Natural killer cell (primary cell): ENCODE results near the gene KCTD17. TPM values are rescaled to one million over a fixed set of nuclear protein-coding genes. Genes with fewer than 3 reads are reported as not detected.

Source experiments
- ATAC-seq, 3 donors: fragments of 150-1000 bp in 2 of 3; fragments of 200-7000 bp in 1 of 3; cut with Tn5 transposase; 1 replicate in 1 of 3; 2 replicates in 2 of 3; pipeline ENCODE4 v1.10.0; 2021; ENCODE audit warnings: mild to moderate bottlenecking in 2 of 3, moderate library complexity in 2 of 3
- DNase-seq, 2 donors: peaks; one replicate each; pipeline versions ENCODE4 v3.0.0 to v3.0.0-alpha.2; 2013 to 2021; ENCODE audit warnings: mixed read lengths in 1 of 2
- H3K27ac ChIP-seq: one replicate; pipeline ENCODE4 v1.5.1; 2013; ENCODE audit warnings: mild to moderate bottlenecking, low read length
- H3K27me3 ChIP-seq: one replicate; pipeline ENCODE4 v1.6.1; 2013; ENCODE audit warnings: low read length; ENCODE audit not compliant: control insufficient read depth, insufficient read depth
- H3K36me3 ChIP-seq: one replicate; pipeline ENCODE4 v1.6.1; 2013; ENCODE audit warnings: low read length; ENCODE audit not compliant: control insufficient read depth, insufficient read depth
- H3K4me1 ChIP-seq: one replicate; pipeline ENCODE4 v1.6.1; 2013; ENCODE audit warnings: low read length; ENCODE audit not compliant: control insufficient read depth, insufficient read depth
- H3K4me3 ChIP-seq: one replicate; pipeline ENCODE4 v1.5.1; 2013; ENCODE audit warnings: low read length
- H3K9me3 ChIP-seq: one replicate; pipeline ENCODE4 v1.6.1; 2013; ENCODE audit warnings: low read length; ENCODE audit not compliant: control insufficient read depth, insufficient read depth
- H3K27ac Mint-ChIP-seq, 2 donors: one replicate each; pipeline ENCODE4 v1.8.0; 2022; ENCODE audit warnings: mild to moderate bottlenecking in 2 of 2, mixed read lengths in 2 of 2, moderate library complexity in 1 of 2
- H3K27me3 Mint-ChIP-seq, 2 donors: one replicate each; pipeline ENCODE4 v1.8.0; 2022; ENCODE audit warnings: low read depth in 2 of 2, mixed read lengths in 2 of 2
- H3K36me3 Mint-ChIP-seq: one replicate; pipeline ENCODE4 v1.8.0; 2022; ENCODE audit warnings: mixed read lengths
- H3K4me1 Mint-ChIP-seq, 2 donors: one replicate each; pipeline ENCODE4 v1.8.0; 2022; ENCODE audit warnings: mixed read lengths in 2 of 2
- H3K4me3 Mint-ChIP-seq: one replicate; pipeline ENCODE4 v1.8.0; 2022; ENCODE audit warnings: mild to moderate bottlenecking, moderate library complexity, mixed read lengths
- H3K9me3 Mint-ChIP-seq, 2 donors: one replicate each; pipeline ENCODE4 v1.8.0; 2022; ENCODE audit warnings: mixed read lengths in 2 of 2
- WGBS: methylation state at CpG from one replicate; pipeline ENCODE4 v1.1.7; 2013; ENCODE audit warnings: missing lambda C conversion rate; ENCODE audit not compliant: insufficient coverage; 5-methylcytosine and 5-hydroxymethylcytosine counted together
- intact Hi-C: fragments of 100-400 bp; cut with micrococcal nuclease; formaldehyde crosslinking; loops from one replicate; pipeline ENCODE4 v1.14.2; 2022
- total RNA-seq, 4 donors: library from RNA; stranded (reverse); fragments of 120-200 nt in 1 of 4; gene quantifications; one replicate each; pipeline versions ENCODE4 v1.2.3 to v1.2.4, GENCODE V29; 2013 to 2022
- TF ChIP-seq, protein P1 (sequence below): fragments of 200-600 bp; IDR thresholded peaks from one replicate; pipeline ENCODE4 v1.8.0; 2022; ENCODE audit warnings: antibody characterized with exemption

The KCTD17 gene
- total RNA-seq, 3 donors from 2014 or later (not counting 1 experiment from before 2014, with no cell fraction given): 21.3 to 29.4 (median 22.9) TPM

DNA sequence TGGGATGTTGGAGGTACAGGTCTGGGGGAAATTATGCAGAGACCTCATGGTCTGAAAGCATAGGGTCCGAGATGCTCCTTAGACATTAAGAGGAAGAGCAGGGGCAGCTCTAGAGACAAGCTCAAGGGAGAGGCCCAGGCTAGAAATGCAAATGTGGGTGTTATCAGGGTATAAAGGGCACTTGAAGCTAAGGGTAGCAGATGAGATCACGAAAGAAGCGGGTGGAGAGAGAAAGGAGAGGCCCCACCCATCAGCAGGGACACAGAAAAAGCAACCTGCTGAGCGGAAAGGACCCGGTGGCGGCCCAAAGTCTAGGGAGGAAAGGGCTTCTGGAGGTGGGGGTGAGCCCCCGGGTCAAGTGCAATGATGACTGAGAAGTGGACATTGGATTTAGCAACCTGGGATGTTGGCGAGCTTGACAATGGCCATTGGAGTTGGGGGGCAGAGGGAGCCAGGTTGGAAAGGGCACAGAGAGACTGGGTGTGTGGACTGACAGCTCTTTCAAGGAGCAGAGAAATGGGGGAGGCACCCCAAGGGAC, 49.1 kb downstream of the KCTD17 start:
- no peak overlapping the region for H3K4me3 ChIP-seq
- ATAC-seq: no peak
- peaks cover 18% of the 10 kb centered on the region for H3K4me1 ChIP-seq
- H3K27me3 ChIP-seq: peaks cover 2% of the 10 kb centered on the region
- Mint-ChIP-seq H3K9me3 (no peaks in the 10 kb centered on the region), H3K27me3 (no peaks in the 10 kb centered on the region), H3K4me3 (no peak overlapping the region), H3K27ac (no peak overlapping the region), H3K4me1 (peaks cover 10 to 14% of the 10 kb centered on the region in 2 donors), H3K36me3 (no peaks in the 10 kb centered on the region)
- H3K27ac ChIP-seq: no peak overlapping the region
- DNase-seq: peak in 1 of 2 donors; percentile 33
- WGBS: 91% methylated on average over 8 of the region's 8 CpGs
- intact Hi-C loops: no loop called here
- no peaks in the 10 kb centered on the region for H3K9me3 ChIP-seq
- TF ChIP-seq, protein P1, sequence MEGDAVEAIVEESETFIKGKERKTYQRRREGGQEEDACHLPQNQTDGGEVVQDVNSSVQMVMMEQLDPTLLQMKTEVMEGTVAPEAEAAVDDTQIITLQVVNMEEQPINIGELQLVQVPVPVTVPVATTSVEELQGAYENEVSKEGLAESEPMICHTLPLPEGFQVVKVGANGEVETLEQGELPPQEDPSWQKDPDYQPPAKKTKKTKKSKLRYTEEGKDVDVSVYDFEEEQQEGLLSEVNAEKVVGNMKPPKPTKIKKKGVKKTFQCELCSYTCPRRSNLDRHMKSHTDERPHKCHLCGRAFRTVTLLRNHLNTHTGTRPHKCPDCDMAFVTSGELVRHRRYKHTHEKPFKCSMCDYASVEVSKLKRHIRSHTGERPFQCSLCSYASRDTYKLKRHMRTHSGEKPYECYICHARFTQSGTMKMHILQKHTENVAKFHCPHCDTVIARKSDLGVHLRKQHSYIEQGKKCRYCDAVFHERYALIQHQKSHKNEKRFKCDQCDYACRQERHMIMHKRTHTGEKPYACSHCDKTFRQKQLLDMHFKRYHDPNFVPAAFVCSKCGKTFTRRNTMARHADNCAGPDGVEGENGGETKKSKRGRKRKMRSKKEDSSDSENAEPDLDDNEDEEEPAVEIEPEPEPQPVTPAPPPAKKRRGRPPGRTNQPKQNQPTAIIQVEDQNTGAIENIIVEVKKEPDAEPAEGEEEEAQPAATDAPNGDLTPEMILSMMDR: no peak
- no peaks in the 10 kb centered on the region for H3K36me3 ChIP-seq

DNA sequence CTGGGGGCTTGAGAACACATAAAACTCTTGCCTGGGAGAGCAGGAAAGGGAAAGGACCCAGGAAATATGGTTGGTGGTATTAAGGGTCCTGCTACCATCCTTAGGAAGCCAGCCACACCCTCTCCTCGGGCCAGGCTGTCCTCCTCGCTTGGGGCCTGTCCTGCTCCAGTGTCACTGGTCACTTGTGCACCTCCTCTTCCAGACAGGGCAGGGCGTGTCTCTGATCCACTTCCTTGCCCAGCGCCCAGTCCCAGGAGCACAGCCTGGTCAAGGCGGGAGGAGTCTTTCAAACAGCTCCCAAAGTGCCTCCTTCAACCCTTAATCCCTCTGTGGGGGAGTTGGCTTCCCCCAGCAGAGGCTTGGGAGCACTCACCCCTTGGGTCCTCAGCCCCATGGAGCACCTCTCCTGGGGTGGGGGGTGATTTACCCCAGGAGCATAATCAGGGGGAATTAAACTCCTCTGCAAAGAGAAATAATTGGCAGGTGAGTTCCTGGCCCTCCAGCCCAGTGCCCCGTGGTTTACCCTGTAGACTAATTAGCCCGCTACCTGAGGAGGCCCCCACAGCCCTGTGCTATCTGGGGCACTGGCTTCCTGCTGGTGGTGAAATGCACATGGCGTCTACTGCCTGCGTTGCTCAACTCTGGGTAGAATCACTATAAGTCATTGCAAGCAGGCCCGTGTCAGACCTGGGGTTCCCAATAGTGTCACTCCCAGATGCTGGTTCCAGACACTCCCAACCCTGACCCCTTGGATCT, 49.9 kb downstream of the KCTD17 start:
- TF ChIP-seq, protein P1: no peak
- H3K9me3 Mint-ChIP-seq: no peaks in the 10 kb centered on the region
- H3K27me3 Mint-ChIP-seq: no peaks in the 10 kb centered on the region
- ATAC-seq (no peak), DNase-seq (no peak)
- Histone ChIP-seq H3K4me3 (no peak overlapping the region), H3K4me1 (peaks cover 20% of the 10 kb centered on the region), H3K27ac (no peak overlapping the region), H3K36me3 (no peaks in the 10 kb centered on the region), H3K27me3 (peaks cover 2% of the 10 kb centered on the region), H3K9me3 (no peaks in the 10 kb centered on the region)
- H3K27ac Mint-ChIP-seq: no peak overlapping the region
- WGBS: 73% methylated on average over 9 of the region's 10 CpGs
- no peaks in the 10 kb centered on the region for H3K36me3 Mint-ChIP-seq
- intact Hi-C loops: no loop called here
- H3K4me1 Mint-ChIP-seq: peaks cover 10 to 15% of the 10 kb centered on the region in 2 donors
- H3K4me3 Mint-ChIP-seq: no peak overlapping the region

DNA sequence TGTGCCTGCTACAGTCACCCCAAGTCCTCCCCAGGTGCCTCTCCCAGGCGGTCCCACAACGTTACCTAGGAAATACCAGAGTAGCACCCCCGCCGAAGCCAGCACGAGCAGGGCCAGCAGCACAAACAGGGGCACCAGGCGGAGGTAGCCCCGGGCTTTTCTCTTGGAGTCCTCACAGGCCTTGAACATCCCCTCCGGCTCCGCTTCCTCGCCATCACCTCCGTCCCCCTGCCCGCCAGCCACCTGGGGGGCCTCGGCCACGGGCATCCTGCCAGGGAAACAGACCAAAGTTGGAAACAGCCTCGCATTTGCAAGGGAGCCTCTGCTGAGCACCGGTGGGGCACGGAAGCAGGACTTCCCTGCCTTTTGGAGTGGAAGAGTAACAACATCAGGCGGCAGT, 51.6 kb downstream of the KCTD17 start:
- Mint-ChIP-seq H3K4me1 (peaks cover 10 to 25% of the 10 kb centered on the region in 2 donors), H3K4me3 (no peak overlapping the region), H3K27ac (no peak overlapping the region), H3K9me3 (no peaks in the 10 kb centered on the region), H3K27me3 (no peaks in the 10 kb centered on the region), H3K36me3 (no peaks in the 10 kb centered on the region)
- Histone ChIP-seq H3K9me3 (no peaks in the 10 kb centered on the region), H3K36me3 (no peaks in the 10 kb centered on the region), H3K27ac (no peak overlapping the region), H3K4me1 (peaks cover 20% of the 10 kb centered on the region), H3K4me3 (no peak overlapping the region), H3K27me3 (no peaks in the 10 kb centered on the region)
- TF ChIP-seq, protein P1: no peak
- intact Hi-C loops: no loop called here
- no peak for ATAC-seq
- DNase-seq: no peak
- WGBS: 77% methylated on average over 18 of the region's 18 CpGs
